H9 (cell line): ENCODE data around the gene C10orf120. TPM values are rescaled to one million over a fixed set of nuclear protein-coding genes. Genes with fewer than 3 reads are reported as not detected.

Experiments used
- DNase-seq: peaks from one replicate; pipeline ENCODE4 v3.0.0-alpha.2; 2017
- H2AFZ ChIP-seq: one replicate; pipeline ENCODE4 v1.6.1; 2013; ENCODE audit warnings: mild to moderate bottlenecking, low read length, control low read depth, moderate library complexity
- H2AK5ac ChIP-seq: 2 replicates; pipeline ENCODE4 v1.6.1; 2013; ENCODE audit warnings: low read length, control low read depth, mixed read lengths; ENCODE audit not compliant: insufficient read length
- H2BK120ac ChIP-seq: one replicate; pipeline ENCODE4 v1.6.1; 2013; ENCODE audit warnings: low read depth, mild to moderate bottlenecking, low read length, control low read depth, inconsistent platforms; ENCODE audit not compliant: poor library complexity, severe bottlenecking
- H2BK12ac ChIP-seq: 2 replicates; pipeline ENCODE4 v1.6.1; 2013; ENCODE audit warnings: low read length, control low read depth, mixed read lengths, low read depth; ENCODE audit not compliant: insufficient read length
- H2BK15ac ChIP-seq: 2 replicates; pipeline ENCODE4 v1.6.1; 2013; ENCODE audit warnings: low read depth, low read length, control low read depth
- H2BK20ac ChIP-seq: one replicate; pipeline ENCODE4 v1.6.1; 2013; ENCODE audit warnings: low read depth, mild to moderate bottlenecking, low read length, control low read depth, inconsistent platforms; ENCODE audit not compliant: poor library complexity, severe bottlenecking
- H2BK5ac ChIP-seq: 2 replicates; pipeline ENCODE4 v1.6.1; 2013; ENCODE audit warnings: low read length, control low read depth, mixed read lengths; ENCODE audit not compliant: insufficient read length
- H3K14ac ChIP-seq: 2 replicates; pipeline ENCODE4 v1.6.1; 2013; ENCODE audit warnings: low read length, control low read depth; ENCODE audit not compliant: insufficient read depth
- H3K18ac ChIP-seq: 2 replicates; pipeline ENCODE4 v1.6.1; 2013; ENCODE audit warnings: low read depth, mild to moderate bottlenecking, mixed read lengths, low read length, control low read depth; ENCODE audit not compliant: insufficient read length
- H3K23ac ChIP-seq: 2 replicates; pipeline ENCODE4 v1.6.1; 2013; ENCODE audit warnings: low read length, control low read depth, mixed read lengths, low read depth; ENCODE audit not compliant: insufficient read length
- H3K23me2 ChIP-seq: 2 replicates; pipeline ENCODE4 v1.6.1; 2013; ENCODE audit warnings: low read depth, mild to moderate bottlenecking, mixed read lengths, low read length, control low read depth; ENCODE audit not compliant: insufficient read length, poor library complexity, severe bottlenecking
- H3K27ac ChIP-seq: 2 replicates; pipeline ENCODE4 v1.5.1; 2013; ENCODE audit warnings: low read length, control low read depth, mixed read lengths, low read depth; ENCODE audit not compliant: insufficient read length
- H3K27me3 ChIP-seq: 2 replicates; pipeline ENCODE4 v1.6.1; 2013; ENCODE audit warnings: low read length, control low read depth, inconsistent platforms; ENCODE audit not compliant: insufficient read depth
- H3K4ac ChIP-seq: 2 replicates; pipeline ENCODE4 v1.6.1; 2013; ENCODE audit warnings: low read depth, mild to moderate bottlenecking, control low read depth, inconsistent platforms, low read length, moderate library complexity
- H3K4me1 ChIP-seq: 2 replicates; pipeline ENCODE4 v1.6.1; 2013; ENCODE audit warnings: low read length, control low read depth, inconsistent platforms; ENCODE audit not compliant: insufficient read depth
- H3K4me2 ChIP-seq: 2 replicates; pipeline ENCODE4 v1.6.1; 2013; ENCODE audit warnings: low read length, control low read depth, mixed read lengths; ENCODE audit not compliant: insufficient read length, insufficient read depth
- H3K56ac ChIP-seq: 2 replicates; pipeline ENCODE4 v1.6.1; 2013; ENCODE audit warnings: low read depth, mild to moderate bottlenecking, mixed read lengths, low read length, control low read depth; ENCODE audit not compliant: insufficient read length
- H3K79me1 ChIP-seq: 2 replicates; pipeline ENCODE4 v1.6.1; 2013; ENCODE audit warnings: low read depth, mild to moderate bottlenecking, moderate library complexity, low read length, control low read depth, inconsistent platforms; ENCODE audit not compliant: insufficient read depth, poor library complexity, severe bottlenecking
- H3K79me2 ChIP-seq: 2 replicates; pipeline ENCODE4 v1.6.1; 2013; ENCODE audit warnings: low read length, control low read depth, inconsistent platforms; ENCODE audit not compliant: insufficient read depth
- H3K9ac ChIP-seq: 2 replicates; pipeline ENCODE4 v1.6.1; 2013; ENCODE audit warnings: low read length, control low read depth, mixed read lengths; ENCODE audit not compliant: insufficient read length; ENCODE audit errors: extremely low read depth
- H3K9me3 ChIP-seq: one replicate; pipeline ENCODE4 v1.6.1; 2013; ENCODE audit warnings: low read depth, low read length, inconsistent platforms; ENCODE audit not compliant: control insufficient read depth
- H3T11ph ChIP-seq: one replicate; pipeline ENCODE4 v1.6.1; 2013; ENCODE audit warnings: mild to moderate bottlenecking, low read length, control low read depth, inconsistent platforms
- H4K20me1 ChIP-seq: one replicate; pipeline ENCODE4 v1.6.1; 2013; ENCODE audit not compliant: control insufficient read depth, insufficient read length, insufficient read depth
- H4K5ac ChIP-seq: 2 replicates; pipeline ENCODE4 v1.6.1; 2013; ENCODE audit warnings: low read depth, mild to moderate bottlenecking, mixed read lengths, low read length, control low read depth; ENCODE audit not compliant: insufficient read length
- H4K8ac ChIP-seq: replicated peaks from 2 replicates; pipeline ENCODE4 v1.6.1; 2013; ENCODE audit warnings: low read length, control low read depth, mixed read lengths, low read depth; ENCODE audit not compliant: insufficient read length
- H4K91ac ChIP-seq: 2 replicates; pipeline ENCODE4 v1.6.1; 2013; ENCODE audit warnings: low read depth, mild to moderate bottlenecking, moderate library complexity, mixed read lengths, low read length, control low read depth; ENCODE audit not compliant: insufficient read length
- H3K27ac Mint-ChIP-seq, 3 experiments: 2 replicates in 2 of 3; 3 replicates in 1 of 3; pipeline ENCODE4 v1.8.0; 2020 to 2021; ENCODE audit warnings: mixed read lengths in 3 of 3, mild to moderate bottlenecking in 1 of 3, moderate library complexity in 1 of 3
- H3K27me3 Mint-ChIP-seq: 2 replicates; pipeline ENCODE4 v1.8.0; 2021; ENCODE audit warnings: low read depth, mild to moderate bottlenecking, moderate library complexity, mixed read lengths
- H3K36me3 Mint-ChIP-seq, 3 experiments: 2 replicates in 2 of 3; 3 replicates in 1 of 3; pipeline ENCODE4 v1.8.0; 2020 to 2021; ENCODE audit warnings: low read depth in 3 of 3, mixed read lengths in 3 of 3; ENCODE audit not compliant: insufficient read depth in 1 of 3
- H3K4me1 Mint-ChIP-seq, 2 experiments: 2 replicates each; pipeline ENCODE4 v1.8.0; 2020; ENCODE audit warnings: mixed read lengths in 2 of 2
- H3K4me3 Mint-ChIP-seq, 2 experiments: 2 replicates in 1 of 2; 3 replicates in 1 of 2; pipeline ENCODE4 v1.8.0; 2020 to 2021; ENCODE audit warnings: mild to moderate bottlenecking in 2 of 2, mixed read lengths in 2 of 2, moderate library complexity in 1 of 2
- H3K9me3 Mint-ChIP-seq, 2 experiments: 2 replicates in 1 of 2; 3 replicates in 1 of 2; pipeline ENCODE4 v1.8.0; 2020; ENCODE audit warnings: mild to moderate bottlenecking in 2 of 2, mixed read lengths in 2 of 2, moderate library complexity in 1 of 2
- CTCF ChIP-seq: fragments of 200-600 bp; sonication (generic); conservative IDR thresholded peaks from 3 replicates; pipeline ENCODE4 v1.8.0; 2021; ENCODE audit warnings: antibody characterized with exemption, mild to moderate bottlenecking
- WGBS: extraction: QIAGEN DNeasy Blood & Tissue Kit; methylation state at CpG from one replicate; pipeline ENCODE4 v1.1.7; 2013; ENCODE audit warnings: missing lambda C conversion rate, low lambda C conversion rate, mixed read lengths; ENCODE audit not compliant: insufficient read length; ENCODE audit errors: extremely low coverage; 5-methylcytosine and 5-hydroxymethylcytosine counted together
- total RNA-seq: library from RNA; stranded (reverse); gene quantifications from 2 replicates; pipeline ENCODE4 v1.2.1, GENCODE V29; 2021

The C10orf120 gene
- total RNA-seq, 1 experiment from 2014 or later: not detected

GRCh38 chr10:122725006-122725405 is 25.4 kb upstream of the C10orf120 start:
- H4K91ac ChIP-seq: no peak overlapping the region
- Mint-ChIP-seq H3K36me3 (no peaks in the 10 kb centered on the region), H3K27ac (no peak overlapping the region), H3K27me3 (peaks cover 3% of the 10 kb centered on the region), H3K4me3 (no peak overlapping the region), H3K9me3 (no peaks in the 10 kb centered on the region), H3K4me1 (no peaks in the 10 kb centered on the region)
- H3K79me1 ChIP-seq: no peaks in the 10 kb centered on the region
- H2BK5ac ChIP-seq: no peak overlapping the region
- H3T11ph ChIP-seq: no peak overlapping the region
- no peak overlapping the region for H3K4me2 ChIP-seq
- no peaks in the 10 kb centered on the region for H3K9me3 ChIP-seq
- no peak overlapping the region for H2BK120ac ChIP-seq
- H2AK5ac ChIP-seq: no peak overlapping the region
- H3K56ac ChIP-seq: no peak overlapping the region
- no peak overlapping the region for H4K5ac ChIP-seq
- H3K14ac ChIP-seq: no peak overlapping the region
- no peaks in the 10 kb centered on the region for H3K23me2 ChIP-seq
- H3K4ac ChIP-seq: no peak overlapping the region
- no peak overlapping the region for H2BK20ac ChIP-seq
- no peak overlapping the region for H2AFZ ChIP-seq
- DNase-seq: no peak
- H2BK12ac ChIP-seq: no peak overlapping the region
- H3K79me2 ChIP-seq: no peaks in the 10 kb centered on the region
- H3K27me3 ChIP-seq: no peaks in the 10 kb centered on the region
- H3K27ac ChIP-seq: no peak overlapping the region
- H3K9ac ChIP-seq: no peak overlapping the region
- TF ChIP-seq CTCF: no peak
- no peak overlapping the region for H3K23ac ChIP-seq
- no peak overlapping the region for H3K18ac ChIP-seq
- H4K20me1 ChIP-seq: no peaks in the 10 kb centered on the region
- no peak overlapping the region for H4K8ac ChIP-seq
- no peak overlapping the region for H2BK15ac ChIP-seq
- H3K4me1 ChIP-seq: no peaks in the 10 kb centered on the region
- WGBS: 100% methylated on average over 1 of the region's 1 CpG
